ENCODE measurements around the gene NACC1.

The NACC1 gene

DNA sequence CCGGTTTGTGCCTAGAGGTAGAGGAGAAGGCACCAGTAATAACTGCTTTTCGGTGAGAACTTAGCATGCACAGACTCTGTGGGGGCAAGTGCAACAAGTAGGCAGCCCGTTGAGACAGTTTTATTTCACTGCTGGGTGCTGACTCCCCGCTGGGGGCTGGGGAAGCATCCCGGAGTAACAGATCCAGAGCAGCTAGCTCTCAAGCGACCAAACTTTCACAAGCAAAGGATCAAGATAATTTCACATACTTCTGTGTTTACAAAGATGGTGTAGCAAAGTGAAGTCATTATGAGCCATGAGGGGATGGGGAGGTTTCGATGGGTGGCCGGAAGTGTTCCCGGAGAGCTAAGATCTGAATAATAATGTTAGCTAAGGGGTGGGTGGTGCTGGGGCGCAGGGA is 2.8 kb downstream of the NACC1 start:
- DNase-seq (ENCODE audit: low read depth in 2 of 2): no peak

DNA sequence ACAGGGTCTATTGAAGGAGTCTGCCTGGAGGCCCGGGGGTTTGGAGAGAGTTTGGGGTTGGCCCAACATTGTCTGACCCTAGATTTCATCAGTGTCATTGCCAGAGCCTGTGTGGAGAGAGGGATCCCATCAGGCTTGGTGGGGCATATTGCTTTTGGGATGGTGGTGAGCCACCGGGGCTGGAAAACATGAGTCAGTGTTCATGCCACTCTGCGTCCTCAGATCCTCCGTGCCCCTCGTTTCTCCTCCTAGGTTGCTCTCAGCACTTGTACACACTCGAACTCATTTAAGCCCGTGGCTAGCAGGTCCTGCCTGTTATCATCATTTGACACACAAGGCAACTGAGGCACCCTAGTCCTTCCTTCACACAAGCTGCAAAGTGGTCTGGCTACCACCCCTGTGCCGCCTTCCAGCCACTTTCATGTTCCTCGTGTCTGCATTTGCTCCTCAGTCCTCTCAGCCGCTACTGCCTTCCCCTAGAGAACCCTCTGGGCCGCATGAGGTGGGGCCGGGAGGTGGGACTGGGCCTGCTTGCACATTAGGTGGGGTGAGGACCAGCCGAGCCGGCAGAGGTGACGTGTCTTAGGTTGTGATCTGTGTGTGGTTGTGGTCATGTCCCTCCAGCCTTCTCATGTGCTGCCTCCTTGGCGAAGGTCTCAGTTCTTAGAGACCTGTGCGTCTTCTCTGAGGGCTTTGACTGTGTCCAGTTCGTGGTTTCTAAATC is 3.6 kb downstream of the NACC1 start:
- DNase-seq (ENCODE audit: low read depth in 2 of 2): no peak

DNA sequence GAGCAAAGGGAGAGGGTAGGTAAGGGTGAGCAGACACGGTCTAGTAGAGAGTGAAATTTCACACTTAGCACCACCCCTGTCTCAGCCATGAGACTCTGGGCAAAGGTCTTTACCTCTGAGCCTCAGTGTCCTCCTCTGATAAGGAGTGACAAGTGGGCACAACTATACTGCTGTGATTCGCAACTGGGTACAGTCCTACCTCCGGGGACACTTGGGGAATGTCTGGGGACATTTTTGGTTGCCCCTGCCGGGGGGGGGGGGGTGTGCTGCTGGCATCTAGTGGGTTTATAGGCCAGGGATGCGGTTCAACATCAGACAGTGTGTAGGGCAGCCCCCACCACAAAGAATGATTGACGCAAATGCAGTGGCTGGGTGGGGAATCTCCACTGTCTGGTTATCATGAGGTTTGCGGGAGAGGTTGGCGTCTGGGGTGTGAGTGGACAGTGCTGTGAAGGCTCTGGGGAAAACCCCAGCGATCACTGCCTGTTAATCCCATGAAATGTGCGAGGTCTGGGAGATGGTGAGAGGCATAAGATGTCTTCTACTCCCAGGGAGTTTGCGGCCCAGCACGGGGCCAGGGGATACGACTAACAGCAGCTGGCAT is 4.3 kb downstream of the NACC1 start:
- no peak for DNase-seq (ENCODE audit: low read depth in 2 of 2)

DNA sequence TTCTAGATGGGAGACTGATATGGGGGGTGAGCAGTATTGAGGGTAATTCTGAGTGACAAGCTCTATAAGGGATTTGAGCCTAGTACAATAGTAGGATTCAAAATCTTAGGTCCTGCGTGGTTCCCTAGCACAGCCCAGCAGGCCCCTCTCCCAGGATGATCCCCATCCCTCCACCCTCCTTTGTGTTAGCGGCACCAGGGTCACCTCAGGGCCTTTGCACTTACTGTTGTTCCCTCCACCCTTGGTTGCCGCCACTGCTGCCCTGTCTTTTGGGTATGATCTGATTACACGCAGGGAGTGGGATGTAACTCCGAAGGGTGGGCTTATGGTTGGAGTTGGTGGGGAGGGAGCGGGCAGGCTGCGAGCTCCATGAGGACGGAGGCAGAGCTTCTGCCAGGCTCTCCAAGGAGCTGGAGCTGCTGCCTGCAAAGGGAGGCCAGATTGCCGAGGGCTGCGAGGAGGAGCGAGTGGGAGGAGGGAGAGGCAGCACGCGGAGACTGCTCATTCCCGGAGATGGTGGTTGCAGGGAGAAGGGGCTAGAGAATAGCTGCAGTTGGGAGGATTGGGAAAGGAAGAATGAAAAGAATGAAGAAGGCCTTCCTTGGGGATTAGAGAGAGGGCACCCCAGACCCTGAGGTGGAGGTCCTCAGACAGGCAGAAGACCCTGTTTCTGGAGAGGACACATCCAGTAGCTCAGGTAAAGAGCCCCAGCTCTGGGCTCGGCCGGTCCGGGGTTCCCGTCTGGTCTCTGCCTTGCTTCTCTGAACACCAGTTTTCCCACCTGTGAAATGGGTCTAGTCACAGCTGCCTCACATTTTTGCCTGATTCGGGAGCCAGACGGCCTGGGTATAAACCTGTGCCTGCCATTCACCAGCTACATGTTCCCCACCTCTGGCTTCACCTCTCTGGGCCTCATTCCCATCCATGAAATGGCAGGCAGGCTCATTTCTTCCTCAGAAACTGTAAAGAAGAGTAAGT is 5.2 kb downstream of the NACC1 start:
- no peak for DNase-seq (ENCODE audit: low read depth in 2 of 2)

DNA sequence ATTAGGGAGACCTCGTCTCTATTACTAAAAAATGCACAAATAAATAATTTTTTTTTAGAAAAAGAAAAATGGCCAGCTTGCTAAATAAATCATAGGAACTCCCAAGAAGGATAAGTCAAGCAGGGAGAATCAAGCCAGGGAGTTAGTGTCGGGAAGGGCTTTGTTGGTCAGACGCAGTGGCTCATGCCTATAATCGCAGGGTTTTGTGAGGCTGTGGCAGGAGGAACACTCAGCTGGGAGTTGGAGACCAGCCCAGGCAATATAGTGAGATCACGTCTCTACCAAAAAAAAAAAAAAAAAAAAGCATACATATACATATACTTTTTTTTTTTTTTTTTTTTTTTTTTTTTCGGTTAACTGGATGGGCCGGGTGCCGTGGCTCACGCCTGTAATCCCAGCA is 9.0 kb downstream of the NACC1 start:
- no peak for DNase-seq (ENCODE audit: low read depth in 2 of 2)

DNA sequence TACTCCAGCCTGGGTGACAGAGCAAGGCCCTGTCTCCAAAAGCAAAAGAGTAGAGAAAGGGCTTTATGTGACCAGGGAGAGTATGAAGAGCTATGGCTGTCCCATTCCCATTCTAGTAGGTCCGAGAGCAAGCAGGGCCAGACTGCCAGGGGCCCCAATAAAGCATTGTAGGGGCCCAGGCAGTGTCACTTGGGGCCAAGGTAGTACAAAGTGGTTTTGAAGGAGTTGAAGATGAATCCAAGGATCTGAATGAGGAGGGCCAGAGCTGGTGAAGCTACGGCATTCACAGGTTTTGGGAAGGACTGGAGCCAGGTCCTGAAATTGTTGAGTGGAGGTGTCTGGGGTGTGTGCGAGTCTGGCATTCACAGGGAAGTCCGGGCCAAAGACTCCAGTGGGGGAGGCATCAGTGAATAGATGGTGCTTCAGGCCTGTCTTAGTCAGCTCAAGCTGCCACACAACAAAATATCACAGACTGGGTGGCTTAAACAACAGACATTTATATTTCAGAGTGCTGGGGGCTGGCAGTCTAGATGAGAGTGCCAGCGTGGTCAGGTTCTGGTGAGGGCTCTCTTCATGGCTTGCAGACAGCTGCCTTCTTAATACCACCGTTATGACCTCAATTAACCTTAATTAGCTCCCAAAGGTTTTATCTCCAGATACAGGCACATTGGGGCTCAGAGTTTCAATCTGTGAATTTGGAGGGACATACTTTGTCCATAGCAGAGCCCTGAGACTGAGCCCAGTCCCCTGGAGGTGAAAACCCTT is 9.9 kb downstream of the NACC1 start:
- no peak for DNase-seq (ENCODE audit: low read depth in 2 of 2)

DNA sequence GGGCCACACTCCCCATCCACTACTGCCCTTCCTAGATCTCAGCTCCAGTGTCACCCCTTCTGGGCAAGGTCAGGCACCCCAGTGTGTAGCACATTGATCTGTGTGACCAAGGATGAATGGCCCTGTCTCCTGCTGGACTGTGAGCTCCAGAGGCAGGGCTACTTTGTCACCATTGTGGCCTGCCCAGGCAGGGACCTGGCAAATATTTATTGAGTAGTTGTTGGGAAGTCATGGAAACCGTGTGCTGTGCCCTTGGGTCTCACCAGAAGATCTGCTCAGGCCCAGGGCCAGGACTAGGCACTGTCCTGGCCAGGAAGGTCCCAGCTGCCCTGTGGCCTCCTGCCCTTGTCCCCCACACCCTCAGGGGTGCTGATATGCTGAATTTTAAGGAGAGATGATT is 10.5 kb downstream of the NACC1 start:
- DNase-seq (ENCODE audit: low read depth in 2 of 2): no peak

DNA sequence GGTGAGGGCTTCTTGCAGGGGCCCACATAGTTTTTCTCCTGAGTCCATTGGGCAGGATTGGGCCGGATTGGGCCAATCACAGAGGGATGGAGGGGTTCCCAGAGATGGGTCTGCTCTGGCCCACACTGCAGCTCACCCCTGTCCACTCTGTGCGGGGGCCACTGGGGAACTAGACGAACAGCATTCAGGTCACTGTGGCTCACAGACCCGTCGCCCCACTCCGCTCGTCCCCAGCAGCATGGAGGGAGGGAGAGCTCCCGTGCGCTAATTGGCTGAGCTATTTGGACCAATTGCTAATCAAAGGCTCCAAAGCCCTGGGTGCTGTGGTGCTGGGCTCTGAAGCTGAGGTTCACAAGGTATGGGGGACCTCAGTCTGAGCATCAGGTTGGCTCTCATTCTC is 11.3 kb downstream of the NACC1 start:
- DNase-seq (ENCODE audit: low read depth in 2 of 2): no peak

DNA sequence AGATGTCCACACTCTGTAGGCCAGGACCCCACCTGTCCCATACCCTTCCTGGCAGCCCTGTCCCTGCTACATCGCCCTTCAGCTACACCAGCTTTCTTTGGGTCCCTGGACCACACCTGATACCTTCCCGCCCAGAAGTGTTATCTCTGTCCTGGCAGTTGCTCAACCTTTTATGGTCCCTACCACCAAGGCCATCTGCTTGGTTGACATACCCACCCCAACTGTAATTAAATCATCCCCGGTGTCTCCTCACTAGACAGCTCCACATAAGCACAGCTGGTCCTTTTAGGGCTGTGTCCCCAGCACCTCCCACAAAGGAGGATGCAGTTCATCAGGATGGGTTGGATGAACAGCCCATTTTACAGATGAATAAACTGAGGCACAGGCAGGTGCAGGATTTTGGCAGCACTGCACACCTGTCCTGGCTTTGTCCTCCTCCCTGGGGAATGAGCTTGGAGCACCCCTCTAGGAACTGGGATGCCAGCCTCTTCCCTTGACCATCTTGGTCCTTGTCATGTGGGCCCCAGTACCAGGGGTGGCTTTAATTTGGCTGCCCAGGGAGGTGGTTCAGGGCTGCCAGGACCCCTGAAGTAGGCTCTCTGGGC is 12.9 kb downstream of the NACC1 start:
- no peak for DNase-seq (ENCODE audit: low read depth in 2 of 2)

DNA sequence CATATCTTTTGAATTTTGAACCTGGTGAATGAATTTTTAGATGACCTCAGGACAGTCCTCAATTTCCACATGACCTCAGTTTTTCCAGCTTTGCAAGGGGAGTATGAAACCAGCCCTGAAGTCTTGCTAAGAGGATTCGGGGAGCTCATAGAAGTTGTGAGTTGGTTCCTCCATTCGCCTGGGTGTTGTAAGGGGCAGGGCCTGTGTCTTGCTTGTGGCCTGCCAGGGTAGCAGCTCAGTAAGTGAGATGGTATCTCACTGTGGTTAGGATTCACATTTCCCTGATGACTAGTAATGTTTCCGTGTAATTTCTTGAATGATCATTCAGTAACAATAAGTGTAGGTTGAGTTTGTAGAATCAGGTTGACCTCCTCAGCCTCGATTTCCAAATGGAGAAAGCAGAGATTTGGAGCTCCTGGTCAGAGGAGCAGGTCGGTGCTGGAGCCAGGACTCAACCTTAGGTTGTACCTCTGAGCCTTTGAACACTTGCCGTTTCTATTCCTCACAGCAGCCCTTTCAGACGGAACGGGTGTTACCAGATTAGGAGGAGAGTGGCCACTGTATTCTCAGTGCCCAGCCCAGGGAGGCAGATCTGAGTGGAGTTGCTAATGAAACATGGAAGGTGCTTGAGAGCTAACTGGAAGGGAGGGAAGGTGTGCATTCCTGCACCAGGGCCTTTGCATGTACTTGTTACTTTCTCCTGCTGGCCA is 14.6 kb downstream of the NACC1 start:
- no peak for DNase-seq (ENCODE audit: low read depth in 2 of 2)

DNA sequence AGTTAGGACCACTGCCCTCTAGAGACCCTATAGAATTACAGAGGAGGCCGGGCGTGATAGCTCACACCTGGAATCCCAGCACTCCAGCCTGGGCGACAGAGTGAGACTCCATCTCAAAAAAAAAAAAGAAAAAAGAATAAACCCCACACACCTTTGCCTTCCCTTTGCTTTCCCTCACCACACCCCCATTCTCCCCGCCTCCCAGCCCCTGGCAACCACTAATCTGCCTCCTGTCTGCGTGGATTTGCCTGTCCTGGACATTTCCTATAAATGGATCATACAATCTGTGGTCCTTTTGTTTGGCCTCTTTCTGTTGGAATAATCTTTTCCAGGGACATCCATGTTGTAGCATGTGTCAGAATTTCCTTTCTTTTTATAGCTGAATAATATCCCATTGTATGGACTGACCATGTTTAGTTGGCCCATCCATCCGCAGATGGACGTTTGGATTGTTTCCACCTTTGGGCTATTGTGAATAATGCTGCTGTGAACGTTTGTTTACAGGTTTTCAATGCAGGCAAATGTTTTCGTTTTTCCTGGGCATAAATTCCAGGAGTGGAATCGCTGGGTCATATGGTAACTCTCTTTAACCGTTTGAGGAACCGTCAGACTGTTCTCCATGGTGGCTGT is 15.3 kb downstream of the NACC1 start:
- DNase-seq (ENCODE audit: low read depth in 2 of 2): no peak

DNA sequence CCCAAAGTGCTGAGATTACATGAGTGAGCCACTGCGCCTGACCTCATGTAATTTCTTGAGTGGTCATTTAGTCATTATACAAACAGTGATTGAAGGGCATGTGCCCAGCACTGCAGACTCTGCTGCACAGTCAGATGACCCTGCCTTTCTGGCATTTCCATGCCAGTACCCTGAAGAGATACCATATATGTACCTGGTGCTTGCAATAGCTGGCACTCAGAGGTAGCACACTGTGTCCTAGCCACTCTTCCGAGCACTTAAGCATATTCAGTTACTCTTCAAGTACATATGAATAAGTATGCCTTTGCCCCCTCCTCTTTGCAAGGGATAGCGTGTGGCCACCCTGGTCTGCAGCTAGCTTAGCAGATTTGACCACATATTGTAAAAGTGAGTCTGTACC is 16.6 kb downstream of the NACC1 start:
- no peak for DNase-seq (ENCODE audit: low read depth in 2 of 2)

DNA sequence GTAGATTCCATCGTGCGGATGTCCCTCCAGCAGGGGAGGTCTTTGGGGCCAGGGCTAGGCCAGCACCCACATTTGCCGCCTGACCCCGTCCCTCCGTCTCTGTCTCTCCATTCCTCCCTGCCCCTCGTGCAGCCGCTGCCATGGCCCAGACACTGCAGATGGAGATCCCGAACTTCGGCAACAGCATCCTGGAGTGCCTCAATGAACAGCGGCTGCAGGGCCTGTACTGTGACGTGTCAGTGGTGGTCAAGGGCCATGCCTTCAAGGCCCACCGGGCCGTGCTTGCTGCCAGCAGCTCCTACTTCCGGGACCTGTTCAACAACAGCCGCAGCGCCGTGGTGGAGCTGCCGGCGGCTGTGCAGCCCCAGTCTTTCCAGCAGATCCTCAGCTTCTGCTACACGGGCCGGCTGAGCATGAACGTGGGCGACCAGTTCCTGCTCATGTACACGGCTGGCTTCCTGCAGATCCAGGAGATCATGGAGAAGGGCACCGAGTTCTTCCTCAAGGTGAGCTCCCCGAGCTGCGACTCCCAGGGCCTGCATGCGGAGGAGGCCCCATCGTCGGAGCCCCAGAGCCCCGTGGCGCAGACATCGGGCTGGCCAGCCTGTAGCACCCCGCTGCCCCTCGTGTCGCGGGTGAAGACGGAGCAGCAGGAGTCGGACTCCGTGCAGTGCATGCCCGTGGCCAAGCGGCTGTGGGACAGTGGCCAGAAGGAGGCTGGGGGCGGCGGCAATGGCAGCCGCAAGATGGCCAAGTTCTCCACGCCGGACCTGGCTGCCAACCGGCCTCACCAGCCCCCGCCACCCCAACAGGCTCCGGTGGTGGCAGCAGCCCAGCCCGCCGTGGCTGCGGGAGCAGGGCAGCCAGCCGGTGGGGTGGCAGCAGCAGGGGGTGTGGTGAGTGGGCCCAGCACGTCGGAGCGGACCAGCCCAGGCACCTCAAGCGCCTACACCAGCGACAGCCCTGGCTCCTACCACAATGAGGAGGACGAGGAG is 17.3 kb downstream of the NACC1 start:
- no peak for DNase-seq (ENCODE audit: low read depth in 2 of 2)

DNA sequence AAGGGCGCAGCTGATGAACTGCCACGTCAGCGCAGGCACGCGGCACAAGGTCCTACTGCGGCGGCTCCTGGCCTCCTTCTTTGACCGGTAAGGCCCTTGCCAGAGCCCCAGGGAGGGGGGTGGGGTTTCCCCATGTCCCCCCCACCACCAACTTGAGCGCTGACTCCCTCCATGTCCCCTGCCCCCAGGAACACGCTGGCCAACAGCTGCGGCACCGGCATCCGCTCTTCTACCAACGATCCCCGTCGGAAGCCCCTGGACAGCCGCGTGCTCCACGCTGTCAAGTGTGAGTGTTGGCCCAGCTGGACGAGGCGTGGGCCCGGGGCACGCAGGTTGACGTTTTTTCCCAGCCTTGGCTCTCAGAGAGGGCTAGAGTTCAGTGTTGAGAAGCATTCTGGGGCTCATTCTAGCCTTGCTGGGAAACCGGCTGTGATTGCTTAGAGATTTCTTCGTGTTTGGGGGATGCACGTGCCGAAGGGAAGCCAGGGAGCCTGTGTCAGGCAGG is 19.3 kb downstream of the NACC1 start:
- DNase-seq (ENCODE audit: low read depth in 2 of 2): no peak

DNA sequence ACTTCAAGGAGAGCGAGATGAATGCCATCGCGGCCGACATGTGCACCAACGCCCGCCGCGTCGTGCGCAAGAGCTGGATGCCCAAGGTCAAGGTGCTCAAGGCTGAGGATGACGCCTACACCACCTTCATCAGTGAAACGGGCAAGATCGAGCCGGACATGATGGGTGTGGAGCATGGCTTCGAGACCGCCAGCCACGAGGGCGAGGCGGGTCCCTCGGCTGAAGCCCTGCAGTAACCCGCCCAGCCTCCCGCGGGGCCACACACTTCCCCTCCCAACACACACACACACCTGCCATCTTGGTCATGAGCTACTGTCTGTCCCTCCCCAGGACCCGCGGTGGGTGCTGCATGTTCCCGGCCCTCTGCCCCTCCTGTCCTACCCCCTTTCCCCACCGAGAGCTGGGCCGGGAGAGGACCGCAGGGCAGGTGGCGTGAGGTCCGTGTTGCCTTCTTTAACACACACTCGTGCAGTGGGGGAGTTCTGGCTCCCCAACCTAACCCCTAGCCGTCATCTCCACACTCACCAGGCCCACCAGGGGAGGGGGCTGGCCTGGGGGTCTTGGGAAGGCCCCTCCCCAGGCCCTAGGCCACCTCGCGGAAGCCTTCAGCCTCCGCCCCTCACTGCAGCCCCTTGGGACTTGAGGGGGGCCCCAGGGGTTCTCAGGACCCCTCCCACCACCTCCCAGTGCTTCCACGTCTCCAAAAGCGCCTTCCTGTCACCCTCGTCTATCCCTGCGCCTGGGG is 20.3 kb downstream of the NACC1 start:
- DNase-seq (ENCODE audit: low read depth in 2 of 2): no peak

DNA sequence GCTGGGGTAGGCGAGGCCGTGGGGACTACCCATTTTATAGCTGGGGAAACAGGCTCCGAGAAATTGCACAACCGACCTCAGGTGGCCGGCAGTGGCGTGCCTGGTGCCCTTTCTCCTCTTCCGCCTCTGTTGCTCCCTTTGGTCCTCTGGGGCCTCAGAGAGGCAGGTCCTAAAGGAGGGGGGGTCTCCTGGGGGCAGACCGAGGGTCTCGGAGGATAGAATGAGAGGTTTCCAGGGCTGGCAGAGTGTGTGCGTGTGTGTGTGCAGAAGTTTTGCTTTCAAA is 20.8 kb downstream of the NACC1 start:
- no peak for DNase-seq (ENCODE audit: low read depth in 2 of 2)

DNA sequence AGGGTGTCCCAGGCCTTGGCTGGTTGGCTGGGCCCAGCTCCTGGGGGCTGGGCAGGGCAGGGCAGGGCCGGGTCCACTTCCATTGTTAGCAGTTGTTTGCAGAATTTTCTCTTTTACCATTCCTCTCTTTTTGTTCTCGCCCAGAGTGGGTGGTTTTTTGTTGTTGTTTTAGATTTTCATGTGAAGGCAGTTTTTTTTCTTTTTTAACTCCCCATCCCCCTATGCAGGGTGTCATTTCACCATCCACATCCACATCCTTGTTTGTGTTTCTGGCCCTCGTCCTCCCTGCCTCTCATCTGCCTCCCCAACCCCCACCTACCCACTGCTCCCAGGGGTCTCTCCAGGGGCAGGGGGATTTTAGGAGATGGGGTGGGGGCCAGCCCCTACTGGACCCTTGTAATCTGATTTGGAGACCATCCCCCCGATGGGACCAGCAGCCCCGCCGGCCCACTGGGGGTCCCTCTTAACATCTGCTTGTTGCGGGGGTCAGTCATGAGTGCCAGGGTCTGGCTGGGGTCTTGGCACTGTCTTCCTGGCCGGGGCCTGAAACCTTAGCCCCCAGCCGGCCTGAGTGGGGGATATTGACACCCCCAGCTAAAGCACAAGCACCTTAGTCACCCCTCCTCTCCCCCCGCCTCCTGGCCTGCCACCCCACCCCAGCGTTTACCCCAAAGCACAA is 21.7 kb downstream of the NACC1 start:
- no peak for DNase-seq (ENCODE audit: low read depth in 2 of 2)

Measured in stimulated activated CD8-positive, alpha-beta memory T cell treated with anti-CD3 and anti-CD28 coated beads, Interleukin-2, amount 100 ng/mL, for 1 hour (primary cell).